ENCODE results near the gene DACH1.

Gene DACH1

DNA sequence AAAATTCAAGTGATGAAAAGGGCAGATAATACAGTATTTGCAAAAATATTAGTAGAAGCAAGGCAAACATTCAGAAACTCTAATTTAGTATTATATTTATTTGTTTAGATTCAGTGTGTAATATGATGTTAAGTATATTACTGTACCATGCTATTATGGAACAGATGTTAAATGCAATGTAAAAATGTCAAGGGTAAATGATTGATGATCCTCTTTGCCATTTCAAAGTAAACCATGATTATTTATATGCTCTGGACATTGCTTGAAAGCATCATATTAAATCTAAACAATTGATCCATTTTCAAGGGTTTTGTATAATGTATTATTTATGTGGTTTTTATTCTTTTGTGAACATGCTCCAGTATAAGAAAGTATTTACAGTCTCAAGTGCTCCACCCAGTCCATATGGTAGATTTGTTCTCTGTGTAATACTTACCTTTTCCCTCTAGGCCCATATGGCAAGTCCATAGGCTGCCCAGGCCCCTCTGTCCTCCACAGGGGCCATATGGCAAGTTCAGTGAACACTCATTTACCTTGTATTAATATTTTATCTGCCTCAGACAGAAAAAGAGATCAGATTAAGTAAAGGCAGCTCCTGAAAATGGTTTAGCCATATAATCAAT is 353.5 kb downstream of the DACH1 start:
- in situ Hi-C loops (cut with MboI; ENCODE audit: low sequenced_read_pairs): no loop called here

DNA sequence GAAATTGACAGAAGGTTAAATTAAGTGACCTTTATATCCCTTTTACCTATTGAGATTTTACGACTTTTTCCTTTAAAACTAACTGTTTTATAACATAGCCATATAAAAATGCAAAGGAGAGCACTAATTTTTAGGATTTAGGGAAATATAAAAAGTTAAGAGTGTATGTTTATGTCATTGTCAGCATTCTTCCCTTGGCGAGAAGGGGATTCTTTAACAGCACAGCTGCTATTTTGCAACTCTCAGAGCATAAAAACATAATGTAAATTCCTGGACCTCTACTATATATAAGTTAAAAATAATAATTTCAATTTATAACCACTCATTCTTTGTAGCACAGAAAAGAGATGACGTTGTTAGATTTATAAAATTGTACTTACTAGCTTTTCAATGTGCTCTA is 363.2 kb downstream of the DACH1 start:
- in situ Hi-C loops (cut with MboI; ENCODE audit: low sequenced_read_pairs): no loop called here

DNA sequence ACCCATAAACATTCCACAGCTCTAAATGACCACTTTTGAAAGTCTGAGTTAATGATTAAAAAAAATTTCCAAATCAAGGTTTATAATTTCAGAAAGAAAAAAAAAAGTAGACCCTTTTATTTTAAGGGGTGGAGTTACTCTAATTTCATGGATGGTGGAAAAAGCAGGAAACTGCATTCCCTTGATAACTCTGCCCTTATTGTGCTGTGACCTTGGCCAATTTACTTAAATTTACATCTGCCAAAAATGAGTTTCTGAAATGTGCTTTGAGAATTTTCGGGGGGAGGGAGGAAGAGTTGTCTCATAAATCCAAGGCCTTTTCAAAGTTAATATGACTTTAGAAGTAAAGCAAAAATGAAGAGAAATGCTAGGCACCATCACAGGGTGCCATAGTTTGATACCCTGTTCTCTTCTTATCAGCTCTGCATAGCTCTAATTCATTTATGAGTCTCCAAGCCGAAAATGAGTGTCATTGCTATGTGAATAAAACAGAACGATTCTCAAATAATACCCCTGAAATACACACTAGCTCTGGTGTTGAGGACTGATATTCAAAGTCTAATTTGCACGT is 367.0 kb downstream of the DACH1 start:
- in situ Hi-C loops (cut with MboI; ENCODE audit: low sequenced_read_pairs): no loop called here

DNA sequence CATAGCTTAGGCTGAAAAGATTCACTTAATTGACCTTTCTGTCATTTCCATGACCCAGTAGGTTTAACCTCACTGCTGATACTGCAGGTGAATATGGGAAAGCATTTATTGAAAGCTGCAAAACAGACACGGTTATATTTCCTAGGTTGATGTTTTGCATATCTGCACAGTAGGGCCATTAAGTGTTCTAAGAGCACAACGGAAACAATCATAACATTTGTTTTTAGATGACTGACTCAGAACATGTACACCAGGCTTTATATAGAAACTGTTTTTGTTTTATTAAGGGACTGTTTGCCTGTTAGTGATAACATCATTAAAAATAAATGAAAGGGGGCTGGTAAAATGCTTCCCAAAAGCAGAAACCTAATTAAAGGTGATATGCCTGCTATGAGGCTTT is 367.8 kb downstream of the DACH1 start:
- in situ Hi-C loops (cut with MboI; ENCODE audit: low sequenced_read_pairs): no loop called here

GRCh38 chr13:71493189-71493588 is 373.8 kb downstream of the DACH1 start:
- in situ Hi-C loops (cut with MboI; ENCODE audit: low sequenced_read_pairs): no loop called here

GRCh38 chr13:71492346-71492871 is 374.6 kb downstream of the DACH1 start:
- in situ Hi-C loops (cut with MboI; ENCODE audit: low sequenced_read_pairs): no loop called here

- in situ Hi-C loops (cut with MboI; ENCODE audit: low sequenced_read_pairs): no loop called here
Measured at GRCh38 chr13:71491010-71491409, 376.0 kb downstream of the DACH1 start.

DNA sequence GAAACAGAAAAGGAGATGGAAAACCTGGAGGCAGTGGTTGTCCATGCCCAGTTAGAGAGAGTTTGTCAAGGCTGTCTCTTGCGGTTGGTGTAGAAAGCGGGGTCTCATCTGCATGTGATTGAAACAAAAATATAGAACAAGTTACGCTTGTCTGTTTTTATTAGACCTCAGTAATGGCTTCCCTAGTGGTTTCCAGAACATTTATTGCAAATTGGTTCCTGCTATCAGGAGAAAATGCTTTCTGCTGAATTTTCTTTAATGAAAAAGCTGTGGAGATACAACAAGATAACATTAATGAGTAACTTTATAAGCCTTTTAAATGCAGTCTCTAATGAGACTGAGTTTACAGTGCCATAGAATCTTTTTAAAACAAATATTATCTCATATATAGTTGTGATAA is 378.0 kb downstream of the DACH1 start:
- in situ Hi-C loops (cut with MboI; ENCODE audit: low sequenced_read_pairs): no loop called here

- in situ Hi-C loops (cut with MboI; ENCODE audit: low sequenced_read_pairs): no loop called here
Measured at GRCh38 chr13:71488201-71488600, 378.8 kb downstream of the DACH1 start.

- in situ Hi-C loops (cut with MboI; ENCODE audit: low sequenced_read_pairs): no loop called here
Measured at GRCh38 chr13:71485913-71486312, 381.1 kb downstream of the DACH1 start.

DNA sequence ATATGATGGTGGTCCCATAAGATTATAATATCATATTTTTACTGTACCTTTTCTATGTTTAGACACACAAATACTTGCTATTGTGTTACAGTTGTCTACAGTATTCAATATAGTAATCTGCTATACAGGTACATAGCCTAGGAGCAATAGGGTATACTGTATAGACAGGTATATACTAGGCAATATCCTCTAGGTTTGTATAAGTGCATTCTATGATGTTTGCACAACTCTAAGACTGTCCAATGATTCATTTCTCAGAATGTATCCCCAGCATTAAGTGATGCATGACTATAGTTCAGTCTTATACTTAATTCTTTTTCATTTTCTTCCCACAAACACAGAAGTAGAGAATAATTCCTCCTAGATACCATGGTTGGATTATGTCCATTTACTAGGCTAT is 383.3 kb downstream of the DACH1 start:
- in situ Hi-C loops (cut with MboI; ENCODE audit: low sequenced_read_pairs): no loop called here

GRCh38 chr13:71481501-71481900 is 385.5 kb downstream of the DACH1 start:
- in situ Hi-C loops (cut with MboI; ENCODE audit: low sequenced_read_pairs): no loop called here

- in situ Hi-C loops (cut with MboI; ENCODE audit: low sequenced_read_pairs): no loop called here
Measured at GRCh38 chr13:71481046-71481445, 386.0 kb downstream of the DACH1 start.

GRCh38 chr13:71477735-71478134 is 389.3 kb downstream of the DACH1 start:
- in situ Hi-C loops (cut with MboI; ENCODE audit: low sequenced_read_pairs): no loop called here

- in situ Hi-C loops (cut with MboI; ENCODE audit: low sequenced_read_pairs): no loop called here
Measured at GRCh38 chr13:71474936-71475335, 392.1 kb downstream of the DACH1 start.

GRCh38 chr13:71469626-71470025 is 397.4 kb downstream of the DACH1 start:
- in situ Hi-C loops (cut with MboI; ENCODE audit: low sequenced_read_pairs): no loop called here

GRCh38 chr13:71464686-71465085 is 402.3 kb downstream of the DACH1 start:
- in situ Hi-C loops (cut with MboI; ENCODE audit: low sequenced_read_pairs): no loop called here

GRCh38 chr13:71461892-71462291 is 405.1 kb downstream of the DACH1 start:
- in situ Hi-C loops (cut with MboI; ENCODE audit: low sequenced_read_pairs): no loop called here

DNA sequence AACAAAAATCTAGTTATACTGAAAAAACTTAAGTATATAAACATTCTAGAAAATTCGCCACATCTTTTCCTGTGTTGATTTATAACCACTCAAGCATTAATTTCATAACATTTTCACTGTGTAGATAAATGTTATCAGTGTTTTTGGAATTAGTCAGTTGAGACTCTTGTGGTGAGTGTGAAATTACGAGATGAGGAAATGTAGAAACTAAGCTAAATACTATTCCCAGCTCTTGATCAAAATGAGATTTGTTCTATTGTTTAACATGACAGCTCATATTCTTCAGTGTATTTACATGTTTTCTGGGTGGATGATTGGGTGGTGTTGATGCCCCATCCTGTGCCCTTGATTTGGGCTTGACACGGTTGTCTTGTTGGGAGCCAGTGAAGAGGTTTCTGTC is 406.8 kb downstream of the DACH1 start:
- in situ Hi-C loops (cut with MboI; ENCODE audit: low sequenced_read_pairs): no loop called here

GRCh38 chr13:71459708-71460107 is 407.3 kb downstream of the DACH1 start:
- in situ Hi-C loops (cut with MboI; ENCODE audit: low sequenced_read_pairs): no loop called here

GRCh38 chr13:71457645-71458044 is 409.4 kb downstream of the DACH1 start:
- in situ Hi-C loops (cut with MboI; ENCODE audit: low sequenced_read_pairs): no loop called here

GRCh38 chr13:71456136-71456535 is 410.9 kb downstream of the DACH1 start:
- in situ Hi-C loops (cut with MboI; ENCODE audit: low sequenced_read_pairs): no loop called here

GRCh38 chr13:71454509-71454908 is 412.5 kb downstream of the DACH1 start:
- in situ Hi-C loops (cut with MboI; ENCODE audit: low sequenced_read_pairs): no loop called here

All from hTERT RPE-1 (cell line).